ENCODE data around the gene OSBPL7. TPM values are rescaled to one million over a fixed set of nuclear protein-coding genes. Genes with fewer than 3 reads are reported as not detected.

Gene OSBPL7
- total and polyA plus RNA-seq, 2 of the 13 experiments (the other 11 are each of a cell fraction or from before 2014, with no cell fraction given) = 4.7 to 6.6 TPM

- TF ChIP-seq NCOA2 (CRISPR knock-in tag; IDR thresholded peaks at IDR 0.05) = peak; percentile 26; the same call in 1 of the 2 replicates
- TF ChIP-seq GTF3A (CRISPR knock-in tag; conservative IDR thresholded peaks at IDR 0.05) = no peak
- no peak; the same call in 1 of the 2 replicates for TF ChIP-seq ZC3H13 (CRISPR knock-in tag; IDR thresholded peaks at IDR 0.05)
- TF ChIP-seq ETV6 (CRISPR knock-in tag; conservative IDR thresholded peaks at IDR 0.05) = 0 out of 2 replicates have a peak, but pooled peaks have one; percentile 25
- peak; percentile 86 for TF ChIP-seq ZIK1 (CRISPR knock-in tag; IDR thresholded peaks at IDR 0.05; ENCODE audit: borderline replicate concordance, low read depth)
- peak; percentile 75 for TF ChIP-seq TGIF2 (CRISPR knock-in tag; IDR thresholded peaks at IDR 0.05)
- TF ChIP-seq HDAC6 (IDR thresholded peaks at IDR 0.05; ENCODE audit: low read depth, low read length) = no peak
- no peak for TF ChIP-seq ZNF557 (CRISPR knock-in tag; IDR thresholded peaks at IDR 0.05)
- peak; percentile 73; the same call in 1 of the 2 replicates for TF ChIP-seq ETV5 (CRISPR knock-in tag; IDR thresholded peaks at IDR 0.05; ENCODE audit: borderline replicate concordance)
- TF ChIP-seq ZNF432 (CRISPR knock-in tag; IDR thresholded peaks at IDR 0.05; ENCODE audit: borderline replicate concordance) = no peak
- peak; percentile 67; the same call in 1 of the 2 replicates for TF ChIP-seq NFKBIZ (CRISPR knock-in tag; IDR thresholded peaks at IDR 0.05)
- TF ChIP-seq MIXL1 (CRISPR knock-in tag; IDR thresholded peaks at IDR 0.05) = 0 out of 2 replicates have a peak, but pooled peaks have one; percentile 50
- TF ChIP-seq ZNF747 (CRISPR knock-in tag; IDR thresholded peaks at IDR 0.05; ENCODE audit: borderline replicate concordance) = peak; percentile 60; the same call in 1 of the 2 replicates
- TF ChIP-seq ZBED4 (CRISPR knock-in tag; IDR thresholded peaks at IDR 0.05; ENCODE audit: borderline replicate concordance) = 0 out of 2 replicates have a peak, but pooled peaks have one; percentile 41
- TF ChIP-seq, protein P1, sequence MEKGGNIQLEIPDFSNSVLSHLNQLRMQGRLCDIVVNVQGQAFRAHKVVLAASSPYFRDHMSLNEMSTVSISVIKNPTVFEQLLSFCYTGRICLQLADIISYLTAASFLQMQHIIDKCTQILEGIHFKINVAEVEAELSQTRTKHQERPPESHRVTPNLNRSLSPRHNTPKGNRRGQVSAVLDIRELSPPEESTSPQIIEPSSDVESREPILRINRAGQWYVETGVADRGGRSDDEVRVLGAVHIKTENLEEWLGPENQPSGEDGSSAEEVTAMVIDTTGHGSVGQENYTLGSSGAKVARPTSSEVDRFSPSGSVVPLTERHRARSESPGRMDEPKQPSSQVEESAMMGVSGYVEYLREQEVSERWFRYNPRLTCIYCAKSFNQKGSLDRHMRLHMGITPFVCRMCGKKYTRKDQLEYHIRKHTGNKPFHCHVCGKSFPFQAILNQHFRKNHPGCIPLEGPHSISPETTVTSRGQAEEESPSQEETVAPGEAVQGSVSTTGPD (CRISPR knock-in tag; IDR thresholded peaks at IDR 0.05) = no peak
- no peak for TF ChIP-seq BCLAF1 (IDR thresholded peaks at IDR 0.05)
- peak; percentile 94 for TF ChIP-seq HDAC1 (CRISPR knock-in tag; IDR thresholded peaks at IDR 0.05)
- no peak for TF ChIP-seq CENPX (CRISPR knock-in tag; IDR thresholded peaks at IDR 0.05)
- no peak for TF ChIP-seq FLYWCH1 (CRISPR knock-in tag; IDR thresholded peaks at IDR 0.05)
- no peak for TF ChIP-seq ZSCAN22 (CRISPR knock-in tag; IDR thresholded peaks at IDR 0.05)
These were observed at the start of gene OSBPL7 (continued) for GRCh38 chr17:47821424-47822391.

All from HepG2 (cell line).